ENCODE results near the gene GP9.
A peak's percentile ranks its signal among the peaks of the same experiment; 100 is the strongest.

The GP9 gene

DNA sequence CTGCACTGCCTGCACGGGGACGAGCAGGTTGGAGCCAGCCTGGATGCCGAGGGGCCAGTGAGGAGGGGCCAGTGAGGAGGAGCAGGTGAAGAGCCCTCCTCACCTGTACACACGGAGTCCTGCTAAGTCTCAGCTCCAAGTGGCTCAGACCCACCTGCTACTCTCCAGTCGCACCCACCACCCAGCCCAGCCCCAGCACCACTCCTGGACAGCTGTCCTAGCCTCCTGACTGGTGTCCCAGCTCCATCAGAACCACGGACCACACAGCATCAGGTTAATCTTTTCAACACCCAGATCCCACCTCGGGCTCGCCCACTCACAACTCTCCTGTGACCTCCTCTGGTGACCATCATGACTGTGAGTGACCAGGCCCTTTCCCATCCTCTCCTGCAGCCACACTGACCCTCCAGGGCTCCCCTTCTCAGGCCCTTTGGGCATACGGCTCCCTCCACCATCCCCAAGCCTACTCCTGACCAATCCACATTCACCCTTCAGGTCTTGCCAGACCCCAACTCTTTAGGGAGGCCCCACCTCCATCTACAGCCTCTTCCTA lies 45.7 kb upstream of the GP9 start:
- no peak overlapping the region for H3K27ac ChIP-seq (ENCODE audit: low read depth, low read length, poor library complexity, severe bottlenecking)
- peaks cover 26% of the 10 kb centered on the region for H3K4me1 ChIP-seq (ENCODE audit: insufficient read depth, low read length, severe bottlenecking)
- no peaks in the 10 kb centered on the region for H3K9me3 ChIP-seq (ENCODE audit: low read length)
- H3K4me3 ChIP-seq (ENCODE audit: low read depth, low read length, poor library complexity, severe bottlenecking) = no peak overlapping the region
- H3K27me3 ChIP-seq (ENCODE audit: insufficient read depth, low read length) = no peaks in the 10 kb centered on the region
- no peaks in the 10 kb centered on the region for H3K36me3 ChIP-seq (ENCODE audit: insufficient read depth, low read length)
- H3K79me2 ChIP-seq (ENCODE audit: insufficient read depth, low read length) = no peaks in the 10 kb centered on the region
- TF ChIP-seq EZH2 (IDR thresholded peaks at IDR 0.05; ENCODE audit: borderline replicate concordance, low read length) = no peak
- TF ChIP-seq, protein P1, sequence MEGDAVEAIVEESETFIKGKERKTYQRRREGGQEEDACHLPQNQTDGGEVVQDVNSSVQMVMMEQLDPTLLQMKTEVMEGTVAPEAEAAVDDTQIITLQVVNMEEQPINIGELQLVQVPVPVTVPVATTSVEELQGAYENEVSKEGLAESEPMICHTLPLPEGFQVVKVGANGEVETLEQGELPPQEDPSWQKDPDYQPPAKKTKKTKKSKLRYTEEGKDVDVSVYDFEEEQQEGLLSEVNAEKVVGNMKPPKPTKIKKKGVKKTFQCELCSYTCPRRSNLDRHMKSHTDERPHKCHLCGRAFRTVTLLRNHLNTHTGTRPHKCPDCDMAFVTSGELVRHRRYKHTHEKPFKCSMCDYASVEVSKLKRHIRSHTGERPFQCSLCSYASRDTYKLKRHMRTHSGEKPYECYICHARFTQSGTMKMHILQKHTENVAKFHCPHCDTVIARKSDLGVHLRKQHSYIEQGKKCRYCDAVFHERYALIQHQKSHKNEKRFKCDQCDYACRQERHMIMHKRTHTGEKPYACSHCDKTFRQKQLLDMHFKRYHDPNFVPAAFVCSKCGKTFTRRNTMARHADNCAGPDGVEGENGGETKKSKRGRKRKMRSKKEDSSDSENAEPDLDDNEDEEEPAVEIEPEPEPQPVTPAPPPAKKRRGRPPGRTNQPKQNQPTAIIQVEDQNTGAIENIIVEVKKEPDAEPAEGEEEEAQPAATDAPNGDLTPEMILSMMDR (IDR thresholded peaks at IDR 0.05; ENCODE audit: low read length) = no peak
- H2AFZ ChIP-seq (ENCODE audit: low read length) = no peak overlapping the region
- H3K4me2 ChIP-seq (ENCODE audit: low read length) = no peak overlapping the region
- H3F3A ChIP-seq (ENCODE audit: insufficient read depth, low read length) = no peaks in the 10 kb centered on the region
- H3K9ac ChIP-seq (ENCODE audit: low read length) = no peak overlapping the region
- no peaks in the 10 kb centered on the region for H4K20me1 ChIP-seq (ENCODE audit: insufficient read depth, low read length)
- H3K9me2 ChIP-seq (ENCODE audit: low read depth, low read length) = no peaks in the 10 kb centered on the region

DNA sequence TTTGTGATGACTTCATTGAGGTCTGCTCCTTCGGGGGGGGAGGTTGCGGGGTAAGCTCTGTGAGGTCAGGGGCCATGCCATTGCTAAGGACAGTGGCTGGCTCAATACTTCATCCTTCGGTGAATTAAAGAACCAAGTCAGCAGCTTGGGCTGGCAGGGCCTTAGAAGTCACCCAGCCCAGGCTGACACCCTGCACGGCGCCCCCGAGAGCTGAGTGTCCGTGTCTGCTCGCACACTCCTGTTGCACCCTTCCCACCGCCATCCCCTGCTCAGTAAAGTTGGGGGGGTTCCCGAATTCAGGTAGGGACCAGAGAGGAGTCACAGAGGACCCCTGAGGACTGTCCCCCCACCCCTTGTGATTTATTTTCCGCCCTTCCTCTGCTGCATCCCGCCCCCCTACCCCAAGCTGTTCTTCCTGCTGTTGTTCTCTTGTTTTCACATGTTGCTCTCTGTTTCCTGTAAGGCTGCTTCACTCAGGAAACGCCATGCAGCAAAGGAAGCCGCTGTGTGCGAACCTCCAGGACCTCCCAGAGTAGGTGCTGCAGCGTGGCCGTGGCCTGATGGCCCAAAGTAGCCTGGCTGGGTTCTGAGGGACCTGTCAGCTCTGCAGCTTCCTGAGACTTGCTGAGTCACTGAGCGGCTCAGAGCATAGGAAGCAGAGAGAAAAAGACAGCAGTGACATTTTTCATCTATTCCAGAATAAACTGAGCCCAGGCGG lies 45.0 kb upstream of the GP9 start:
- Histone ChIP-seq H3K4me2 (ENCODE audit: low read length) (peak overlapping the region; percentile 36), H3K36me3 (ENCODE audit: insufficient read depth, low read length) (no peaks in the 10 kb centered on the region), H3K9me2 (ENCODE audit: low read depth, low read length) (no peaks in the 10 kb centered on the region), H3K27ac (ENCODE audit: low read depth, low read length, poor library complexity, severe bottlenecking) (peak overlapping the region; percentile 68), H4K20me1 (ENCODE audit: insufficient read depth, low read length) (no peaks in the 10 kb centered on the region), H3K4me1 (ENCODE audit: insufficient read depth, low read length, severe bottlenecking) (peaks cover 26% of the 10 kb centered on the region), H3K79me2 (ENCODE audit: insufficient read depth, low read length) (no peaks in the 10 kb centered on the region), H3K27me3 (ENCODE audit: insufficient read depth, low read length) (no peaks in the 10 kb centered on the region), H3K9me3 (ENCODE audit: low read length) (no peaks in the 10 kb centered on the region), H3F3A (ENCODE audit: insufficient read depth, low read length) (no peaks in the 10 kb centered on the region), H2AFZ (ENCODE audit: low read length) (no peak overlapping the region), H3K9ac (ENCODE audit: low read length) (peak overlapping the region; percentile 13; the same call in 1 of the 2 replicates), H3K4me3 (ENCODE audit: low read depth, low read length, poor library complexity, severe bottlenecking) (no peak overlapping the region)
- TF ChIP-seq, protein P1 (IDR thresholded peaks at IDR 0.05; ENCODE audit: low read length) = no peak
- TF ChIP-seq EZH2 (IDR thresholded peaks at IDR 0.05; ENCODE audit: borderline replicate concordance, low read length) = no peak

DNA sequence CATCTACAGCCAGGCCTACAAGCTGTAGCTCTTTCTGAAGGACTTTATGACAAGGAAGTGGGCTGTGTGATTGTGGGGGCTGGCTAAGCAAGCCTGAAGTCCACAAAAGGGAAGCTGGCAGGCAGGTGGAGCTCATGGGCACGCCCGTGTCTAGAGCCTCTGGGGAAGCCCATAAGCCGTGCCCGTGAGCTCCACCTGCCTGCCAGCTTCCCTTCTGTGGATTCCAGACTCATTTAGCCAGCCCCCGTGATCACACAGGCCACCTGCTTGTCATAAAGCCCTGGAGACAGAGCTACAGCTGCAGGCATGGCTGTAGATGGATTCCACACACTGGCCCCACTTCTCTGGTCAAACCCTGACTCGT lies 44.2 kb upstream of the GP9 start:
- Histone ChIP-seq H3K27ac (ENCODE audit: low read depth, low read length, poor library complexity, severe bottlenecking) (peak overlapping the region; percentile 68), H3K4me2 (ENCODE audit: low read length) (peak overlapping the region; percentile 36), H3K9ac (ENCODE audit: low read length) (peak overlapping the region; percentile 13; the same call in 1 of the 2 replicates)

More for the DNA sequence above, 44.2 kb upstream of the GP9 start:
- Histone ChIP-seq H3K9me3 (ENCODE audit: low read length) (no peaks in the 10 kb centered on the region), H2AFZ (ENCODE audit: low read length) (no peak overlapping the region), H3K4me1 (ENCODE audit: insufficient read depth, low read length, severe bottlenecking) (peaks cover 26% of the 10 kb centered on the region), H3K27me3 (ENCODE audit: insufficient read depth, low read length) (no peaks in the 10 kb centered on the region), H3K79me2 (ENCODE audit: insufficient read depth, low read length) (no peaks in the 10 kb centered on the region), H3K4me3 (ENCODE audit: low read depth, low read length, poor library complexity, severe bottlenecking) (no peak overlapping the region), H4K20me1 (ENCODE audit: insufficient read depth, low read length) (no peaks in the 10 kb centered on the region), H3F3A (ENCODE audit: insufficient read depth, low read length) (no peaks in the 10 kb centered on the region), H3K9me2 (ENCODE audit: low read depth, low read length) (no peaks in the 10 kb centered on the region), H3K36me3 (ENCODE audit: insufficient read depth, low read length) (no peaks in the 10 kb centered on the region)
- no peak for TF ChIP-seq EZH2 (IDR thresholded peaks at IDR 0.05; ENCODE audit: borderline replicate concordance, low read length)
- TF ChIP-seq, protein P1 (IDR thresholded peaks at IDR 0.05; ENCODE audit: low read length) = peak; percentile 47

Data from OCI-LY1 (cell line).